ENCODE results near the gene FBXL17.

The FBXL17 gene

DNA sequence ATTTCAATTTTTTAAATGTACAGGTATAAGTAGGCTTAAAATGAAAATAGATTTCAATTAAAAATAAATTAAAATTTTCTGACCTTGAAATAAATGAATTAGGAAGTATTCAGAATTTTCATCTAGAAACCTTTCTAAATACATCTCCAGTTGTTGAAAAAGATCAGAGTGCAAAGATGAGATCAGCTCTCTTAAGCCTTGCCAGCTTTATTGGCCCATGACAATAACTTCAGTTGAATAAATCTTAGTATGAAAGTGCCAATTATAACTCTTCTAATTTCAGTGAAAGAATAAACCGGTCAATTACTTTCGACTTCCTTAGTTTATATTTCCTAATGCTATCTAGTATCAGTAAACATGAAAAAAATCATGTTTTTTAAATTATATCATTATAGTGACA is 117.4 kb downstream of the FBXL17 start:
- Mint-ChIP-seq H3K9me3 (no peaks in the 10 kb centered on the region), H3K4me3 (no peak overlapping the region), H3K36me3 (ENCODE audit: low read depth) (no peaks in the 10 kb centered on the region), H3K27ac (no peak overlapping the region), H3K4me1 (ENCODE audit: low read depth) (peaks cover 3% of the 10 kb centered on the region), H3K27me3 (ENCODE audit: low read depth) (no peaks in the 10 kb centered on the region)
- DNase-seq (ENCODE audit: low spot score), result no peak

DNA sequence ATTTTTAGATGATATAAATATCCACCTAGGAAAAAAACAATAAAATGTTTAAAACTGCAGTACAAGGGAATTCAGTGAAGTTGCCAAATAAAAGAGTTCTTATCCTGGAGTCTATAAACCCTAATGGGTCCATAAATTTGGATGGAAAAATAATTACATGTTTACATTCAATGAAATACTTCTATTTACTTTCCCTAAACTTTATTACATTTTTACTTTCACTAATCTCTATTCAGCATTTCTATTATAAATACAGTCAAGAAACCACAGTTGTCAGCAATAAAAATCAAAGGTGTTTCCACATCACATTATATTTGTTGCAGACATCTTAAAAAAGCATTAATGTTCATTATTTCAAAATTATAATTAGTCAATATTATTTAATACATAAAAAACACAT is 118.6 kb downstream of the FBXL17 start:
- Mint-ChIP-seq H3K36me3 (ENCODE audit: low read depth) (no peaks in the 10 kb centered on the region), H3K4me3 (no peak overlapping the region), H3K27ac (no peak overlapping the region), H3K27me3 (ENCODE audit: low read depth) (no peaks in the 10 kb centered on the region), H3K4me1 (ENCODE audit: low read depth) (peaks cover 3% of the 10 kb centered on the region), H3K9me3 (no peaks in the 10 kb centered on the region)
- no peak for DNase-seq (ENCODE audit: low spot score)

DNA sequence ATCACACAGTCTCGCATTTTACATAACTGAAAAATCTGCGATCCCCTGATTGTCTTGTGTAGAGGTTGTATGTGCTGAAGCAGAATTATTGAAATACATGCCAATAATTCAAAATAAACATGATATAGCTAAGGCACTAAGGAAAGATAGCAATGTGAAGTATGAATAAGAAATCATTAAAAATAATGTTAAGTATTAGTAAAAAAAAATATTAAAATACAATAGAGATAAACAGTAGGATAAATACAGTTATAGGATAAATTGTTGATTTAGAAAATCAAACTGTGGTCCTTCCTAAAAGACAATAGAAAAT is 121.1 kb downstream of the FBXL17 start:
- DNase-seq (ENCODE audit: low spot score), result no peak
- Mint-ChIP-seq H3K4me3 (no peak overlapping the region), H3K27me3 (ENCODE audit: low read depth) (no peaks in the 10 kb centered on the region), H3K9me3 (no peaks in the 10 kb centered on the region), H3K4me1 (ENCODE audit: low read depth) (peaks cover 3% of the 10 kb centered on the region), H3K36me3 (ENCODE audit: low read depth) (no peaks in the 10 kb centered on the region), H3K27ac (no peak overlapping the region)

DNA sequence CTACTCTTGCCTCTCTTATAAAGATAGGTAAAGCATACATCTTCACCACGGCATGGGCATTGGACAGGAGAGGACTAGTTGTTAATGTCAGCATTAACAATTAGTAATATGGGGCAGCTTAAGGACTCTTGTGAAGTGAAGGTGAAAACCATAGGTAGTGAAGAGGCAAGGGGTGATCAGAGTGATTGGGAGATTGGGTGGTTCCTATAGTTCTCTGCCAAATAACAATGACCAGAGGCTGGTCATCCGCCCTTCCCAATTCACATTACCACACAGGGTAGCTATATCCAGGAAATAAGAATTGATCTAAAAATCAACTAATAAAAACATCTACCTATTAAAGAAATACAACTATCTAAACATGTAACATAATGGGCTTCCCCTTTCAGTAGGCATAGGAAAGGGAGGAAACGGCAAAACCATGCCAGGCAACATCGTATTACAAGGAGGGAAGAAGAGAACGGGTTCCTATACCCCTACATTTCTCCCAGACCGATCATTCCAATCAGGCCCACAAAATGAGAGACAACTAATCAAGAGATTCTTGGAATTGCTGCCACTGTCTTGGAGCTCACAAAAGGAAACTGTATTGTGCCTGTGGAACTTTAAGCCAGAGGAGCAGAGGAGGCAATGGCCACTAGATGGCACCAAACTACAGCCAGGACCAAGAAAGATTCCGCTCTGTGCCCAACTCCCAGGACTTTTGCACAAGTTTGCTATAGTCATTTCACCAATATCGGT is 121.6 kb downstream of the FBXL17 start:
- H3K36me3 Mint-ChIP-seq (ENCODE audit: low read depth), result no peaks in the 10 kb centered on the region
- peak overlapping the region; percentile 7 for H3K4me3 Mint-ChIP-seq
- no peaks in the 10 kb centered on the region for H3K27me3 Mint-ChIP-seq (ENCODE audit: low read depth)
- peak; percentile 50 for DNase-seq (ENCODE audit: low spot score)
- H3K27ac Mint-ChIP-seq, result no peak overlapping the region
- H3K9me3 Mint-ChIP-seq, result no peaks in the 10 kb centered on the region
- H3K4me1 Mint-ChIP-seq (ENCODE audit: low read depth), result peaks cover 3% of the 10 kb centered on the region

DNA sequence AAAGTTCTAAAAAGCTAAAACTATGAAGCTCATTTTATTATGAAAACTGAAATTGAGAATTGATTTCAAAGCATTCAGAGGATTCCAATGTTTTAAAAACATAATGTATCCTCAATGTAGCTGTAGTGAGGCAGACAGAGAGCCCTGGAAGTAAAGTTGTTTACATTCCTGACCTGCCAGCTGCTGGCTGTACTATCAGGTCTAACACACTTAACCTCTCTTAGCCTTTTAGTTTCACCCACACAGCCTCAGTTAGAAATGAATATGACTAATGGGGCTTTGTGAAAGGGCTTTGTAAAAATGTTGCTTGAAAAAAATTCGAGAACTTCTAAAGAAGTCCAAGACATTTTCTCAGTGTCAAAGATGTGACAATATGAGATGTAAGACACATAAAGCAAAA is 122.6 kb downstream of the FBXL17 start:
- no peak overlapping the region for H3K27ac Mint-ChIP-seq
- H3K4me3 Mint-ChIP-seq, result no peak overlapping the region
- no peak for DNase-seq (ENCODE audit: low spot score)
- no peaks in the 10 kb centered on the region for H3K27me3 Mint-ChIP-seq (ENCODE audit: low read depth)
- no peaks in the 10 kb centered on the region for H3K9me3 Mint-ChIP-seq
- no peaks in the 10 kb centered on the region for H3K36me3 Mint-ChIP-seq (ENCODE audit: low read depth)
- H3K4me1 Mint-ChIP-seq (ENCODE audit: low read depth), result peaks cover 3% of the 10 kb centered on the region

DNA sequence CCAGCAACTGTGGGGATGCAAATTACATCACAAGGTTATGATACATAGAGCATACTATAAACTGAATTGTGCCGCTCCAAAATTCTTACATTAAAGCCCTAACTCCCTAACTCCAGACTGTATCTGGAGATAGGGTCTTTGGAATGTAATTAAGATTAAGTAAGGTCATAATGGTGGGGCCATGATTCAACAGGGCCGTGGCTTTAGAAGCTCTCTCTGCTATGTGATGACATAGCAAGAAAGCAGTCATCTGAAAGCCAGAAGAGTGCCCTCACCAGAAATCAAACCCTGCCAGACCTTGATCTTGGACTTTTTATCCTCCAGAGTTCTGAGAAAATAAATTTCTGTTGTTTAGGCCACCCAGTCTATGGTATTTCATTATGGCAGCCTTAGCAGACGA is 123.9 kb downstream of the FBXL17 start:
- no peaks in the 10 kb centered on the region for H3K27me3 Mint-ChIP-seq (ENCODE audit: low read depth)
- no peaks in the 10 kb centered on the region for H3K36me3 Mint-ChIP-seq (ENCODE audit: low read depth)
- H3K4me3 Mint-ChIP-seq, result no peak overlapping the region
- no peak for DNase-seq (ENCODE audit: low spot score)
- H3K4me1 Mint-ChIP-seq (ENCODE audit: low read depth), result peaks cover 3% of the 10 kb centered on the region
- no peaks in the 10 kb centered on the region for H3K9me3 Mint-ChIP-seq
- no peak overlapping the region for H3K27ac Mint-ChIP-seq

DNA sequence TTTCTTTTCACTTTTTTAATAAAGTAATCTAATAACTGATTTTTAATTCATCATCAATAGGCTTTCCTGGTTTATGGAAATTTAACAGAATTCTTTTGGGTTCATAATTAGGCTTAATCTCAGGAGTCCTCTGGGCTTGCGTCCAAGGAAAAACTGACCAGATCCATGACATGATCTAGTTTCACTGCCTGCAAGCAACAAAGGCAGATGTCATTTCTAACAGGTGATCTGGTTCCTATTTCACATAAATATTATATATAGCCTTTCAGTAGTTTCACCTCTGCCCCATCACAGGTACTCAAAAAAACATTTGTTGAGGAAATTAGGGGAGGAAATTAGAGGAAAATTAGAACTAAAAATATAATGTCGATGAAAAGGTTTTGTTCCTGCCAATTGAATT is 126.4 kb downstream of the FBXL17 start:
- Mint-ChIP-seq H3K9me3 (no peaks in the 10 kb centered on the region), H3K4me3 (no peak overlapping the region), H3K27me3 (ENCODE audit: low read depth) (no peaks in the 10 kb centered on the region), H3K27ac (no peak overlapping the region), H3K36me3 (ENCODE audit: low read depth) (no peaks in the 10 kb centered on the region), H3K4me1 (ENCODE audit: low read depth) (peaks cover 2% of the 10 kb centered on the region)
- DNase-seq (ENCODE audit: low spot score), result no peak

DNA sequence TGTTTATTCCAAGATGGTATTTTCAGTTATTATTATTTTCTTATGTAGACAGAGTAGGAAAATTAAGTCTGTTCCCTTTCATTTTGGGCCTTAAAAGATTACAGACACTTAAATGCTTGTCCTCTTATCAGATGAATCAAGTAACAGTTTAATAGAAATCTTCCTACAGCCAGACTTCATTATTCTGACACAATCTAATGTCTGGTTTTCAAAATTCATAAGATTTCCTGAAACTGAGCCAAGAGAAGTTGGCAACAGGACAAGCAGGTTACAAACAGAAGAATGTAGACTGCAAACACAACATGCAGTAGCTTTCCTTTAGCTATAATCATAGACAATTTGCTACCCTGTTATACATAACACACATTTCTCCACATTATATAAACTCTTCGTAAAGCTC is 130.5 kb downstream of the FBXL17 start:
- Mint-ChIP-seq H3K27ac (no peak overlapping the region), H3K36me3 (ENCODE audit: low read depth) (no peaks in the 10 kb centered on the region), H3K4me3 (no peak overlapping the region), H3K9me3 (no peaks in the 10 kb centered on the region), H3K4me1 (ENCODE audit: low read depth) (no peaks in the 10 kb centered on the region), H3K27me3 (ENCODE audit: low read depth) (no peaks in the 10 kb centered on the region)
- no peak for DNase-seq (ENCODE audit: low spot score)

DNA sequence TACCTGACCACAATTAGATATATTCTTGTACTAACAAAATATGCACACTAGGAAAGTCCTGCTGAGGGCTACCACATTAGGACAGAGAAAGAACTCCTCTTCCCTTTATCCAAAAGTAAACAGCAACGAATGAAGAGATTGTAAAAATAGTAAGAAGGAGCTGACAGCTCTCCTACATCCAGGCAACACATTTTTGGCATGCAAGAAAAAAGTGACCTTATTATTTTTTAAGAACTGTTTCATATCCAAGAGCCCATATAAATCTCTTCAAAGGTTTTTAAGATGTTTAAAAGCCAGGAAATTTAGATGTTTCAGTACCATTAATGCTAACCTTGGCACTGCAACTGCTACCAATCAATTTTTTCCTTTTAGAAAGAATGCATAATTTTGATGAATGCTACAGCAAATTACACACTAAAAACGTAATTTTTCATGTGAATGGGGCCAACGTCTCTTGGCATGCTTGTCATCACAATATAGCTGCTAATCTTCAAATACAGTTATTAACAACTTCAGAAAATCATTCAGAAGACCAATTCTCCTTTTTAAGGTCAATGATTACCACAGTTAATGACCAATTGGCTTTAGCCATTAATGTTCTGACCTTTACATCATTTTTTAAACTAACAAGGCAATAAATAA is 132.0 kb downstream of the FBXL17 start:
- no peaks in the 10 kb centered on the region for H3K4me1 Mint-ChIP-seq (ENCODE audit: low read depth)
- H3K27ac Mint-ChIP-seq, result no peak overlapping the region
- no peaks in the 10 kb centered on the region for H3K27me3 Mint-ChIP-seq (ENCODE audit: low read depth)
- H3K9me3 Mint-ChIP-seq, result no peaks in the 10 kb centered on the region
- DNase-seq (ENCODE audit: low spot score), result no peak
- no peak overlapping the region for H3K4me3 Mint-ChIP-seq
- H3K36me3 Mint-ChIP-seq (ENCODE audit: low read depth), result no peaks in the 10 kb centered on the region

DNA sequence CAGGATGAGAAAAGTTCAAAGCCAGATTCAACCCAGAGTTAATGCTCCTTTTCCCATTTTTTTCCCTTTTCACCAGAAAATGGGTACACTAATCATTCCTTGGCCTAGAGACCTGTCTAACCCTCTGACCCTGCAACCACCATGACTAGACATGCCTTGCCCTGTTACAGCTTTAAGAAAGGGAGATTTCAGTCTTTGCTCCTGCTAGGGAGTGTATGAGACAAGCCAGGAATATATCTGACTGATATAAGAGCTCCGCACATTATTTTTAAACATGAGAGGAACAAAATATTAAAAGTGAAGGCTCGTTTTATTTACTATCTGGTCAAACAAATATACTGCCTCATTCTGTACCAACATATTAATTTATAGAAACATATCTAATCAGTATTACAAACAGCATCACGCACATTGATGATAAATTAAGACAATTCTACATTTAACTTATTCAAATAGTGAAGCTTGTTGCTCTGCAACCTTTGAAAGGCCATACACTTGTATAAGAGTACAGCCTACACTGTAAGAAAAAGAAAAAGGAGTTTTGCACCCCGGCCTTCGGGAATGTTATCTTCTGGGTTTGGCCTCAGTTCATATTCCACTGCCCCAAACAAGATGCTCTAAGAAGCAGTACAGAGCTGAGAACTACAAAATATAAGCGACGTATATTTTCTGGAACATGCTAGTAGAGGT is 132.7 kb downstream of the FBXL17 start:
- no peak overlapping the region for H3K4me3 Mint-ChIP-seq
- H3K9me3 Mint-ChIP-seq, result no peaks in the 10 kb centered on the region
- H3K4me1 Mint-ChIP-seq (ENCODE audit: low read depth), result no peaks in the 10 kb centered on the region
- H3K27ac Mint-ChIP-seq, result no peak overlapping the region
- no peaks in the 10 kb centered on the region for H3K27me3 Mint-ChIP-seq (ENCODE audit: low read depth)
- no peak for DNase-seq (ENCODE audit: low spot score)
- H3K36me3 Mint-ChIP-seq (ENCODE audit: low read depth), result no peaks in the 10 kb centered on the region

DNA sequence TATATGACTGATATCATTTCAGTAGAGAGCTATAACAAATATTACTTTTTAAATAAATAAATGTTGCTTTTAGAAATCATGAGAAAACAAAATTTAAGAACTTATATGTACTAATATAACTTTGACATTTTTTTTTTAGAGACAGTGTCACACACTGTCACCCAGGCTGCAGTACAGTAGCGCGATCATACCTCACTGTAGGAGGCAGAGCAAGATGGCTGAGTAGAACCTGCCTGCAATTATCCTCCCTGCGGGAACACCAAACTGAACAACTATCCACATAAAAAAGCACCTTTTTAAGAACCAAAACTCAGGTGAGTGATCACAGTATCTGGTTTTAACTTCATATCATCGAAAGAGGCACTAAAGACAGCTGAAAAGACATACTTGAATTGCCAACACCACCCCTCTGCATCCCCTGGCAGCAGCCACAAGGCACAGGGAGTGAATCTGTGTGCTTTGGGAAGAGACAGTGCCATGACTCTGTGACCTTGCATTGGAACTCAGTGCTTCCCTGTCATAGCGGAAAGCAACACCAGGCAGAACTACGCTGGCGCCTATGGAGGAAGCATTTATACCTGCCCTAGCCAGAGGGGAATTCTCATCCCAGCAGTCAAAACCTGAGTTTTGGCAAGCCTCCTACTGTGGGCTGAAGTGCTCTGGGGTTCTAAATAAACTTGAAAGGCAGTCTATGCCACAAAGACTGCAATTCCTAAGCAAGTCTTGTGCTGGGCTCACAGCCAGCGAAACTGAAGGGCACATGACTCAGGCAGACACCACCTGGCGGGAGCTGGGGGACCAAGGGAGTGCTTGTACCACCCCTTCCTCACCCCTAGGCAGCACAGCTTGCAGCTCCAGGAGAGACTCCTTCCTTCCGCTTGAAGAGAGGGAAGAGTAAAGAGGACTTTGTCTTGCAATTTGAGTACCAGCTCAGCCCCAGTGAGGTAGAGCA is 142.7 kb downstream of the FBXL17 start:
- H3K4me1 Mint-ChIP-seq (ENCODE audit: low read depth), result no peaks in the 10 kb centered on the region
- H3K9me3 Mint-ChIP-seq, result no peaks in the 10 kb centered on the region
- no peak overlapping the region for H3K27ac Mint-ChIP-seq
- H3K36me3 Mint-ChIP-seq (ENCODE audit: low read depth), result no peaks in the 10 kb centered on the region
- no peak for DNase-seq (ENCODE audit: low spot score)
- H3K4me3 Mint-ChIP-seq, result no peak overlapping the region
- H3K27me3 Mint-ChIP-seq (ENCODE audit: low read depth), result no peaks in the 10 kb centered on the region

DNA sequence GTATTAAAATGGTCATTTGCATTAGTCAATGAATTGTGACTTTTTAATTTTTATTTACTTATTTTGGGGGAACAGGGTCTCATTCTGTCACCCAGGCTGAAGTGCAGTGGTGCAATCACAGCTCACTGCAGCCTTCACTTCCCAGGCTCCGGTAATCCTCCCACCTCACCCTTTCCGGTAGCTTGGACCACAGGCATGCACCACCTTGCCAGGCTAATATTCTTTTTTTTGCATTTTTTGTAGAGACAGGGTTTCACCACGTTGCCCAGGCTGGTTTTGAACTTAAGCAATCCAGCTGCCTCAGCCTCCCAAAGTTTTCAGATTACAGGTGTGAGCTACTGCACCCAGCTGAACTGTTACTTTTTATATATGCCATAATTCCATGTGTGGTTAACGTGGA is 143.4 kb downstream of the FBXL17 start:
- Mint-ChIP-seq H3K27me3 (ENCODE audit: low read depth) (no peaks in the 10 kb centered on the region), H3K27ac (no peak overlapping the region)

DNA sequence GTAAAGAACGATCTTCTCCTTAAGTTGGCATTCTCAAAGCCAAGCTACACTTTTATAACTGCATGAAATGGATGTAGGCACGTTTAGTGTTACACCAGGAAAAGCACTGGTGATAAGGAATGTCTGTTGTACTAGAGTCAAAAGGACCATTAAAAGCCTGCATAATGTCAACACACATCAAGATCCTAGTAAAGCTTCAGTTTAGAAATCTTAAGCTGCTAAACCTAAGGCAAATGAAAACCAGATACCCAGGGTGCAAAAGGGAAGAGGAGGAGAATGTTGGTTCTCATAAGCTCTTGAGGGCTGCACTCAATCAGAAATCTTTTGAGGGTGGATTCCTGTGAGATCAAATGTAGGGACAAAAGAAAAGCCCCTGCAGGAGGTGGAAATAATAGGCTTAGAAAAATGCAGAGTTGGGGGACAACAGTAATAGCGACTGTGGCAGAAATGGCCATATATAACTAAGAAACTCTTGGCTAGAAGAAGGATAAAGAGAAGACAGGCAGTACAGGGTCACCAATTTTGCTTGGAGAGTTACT is 148.2 kb downstream of the FBXL17 start:
- no peak for DNase-seq (ENCODE audit: low spot score)
- Mint-ChIP-seq H3K27me3 (ENCODE audit: low read depth) (no peaks in the 10 kb centered on the region), H3K9me3 (no peaks in the 10 kb centered on the region), H3K4me3 (no peak overlapping the region), H3K36me3 (ENCODE audit: low read depth) (no peaks in the 10 kb centered on the region), H3K4me1 (ENCODE audit: low read depth) (no peaks in the 10 kb centered on the region), H3K27ac (no peak overlapping the region)

More for the DNA sequence above, 143.4 kb downstream of the FBXL17 start:
- DNase-seq (ENCODE audit: low spot score), result no peak
- Mint-ChIP-seq H3K9me3 (no peaks in the 10 kb centered on the region), H3K4me1 (ENCODE audit: low read depth) (no peaks in the 10 kb centered on the region), H3K36me3 (ENCODE audit: low read depth) (no peaks in the 10 kb centered on the region), H3K4me3 (no peak overlapping the region)
